HG03571 (cell line): ENCODE results near the gene ARFRP1.

ENCODE experiments used
- ATAC-seq: cut with Tn5 transposase; IDR thresholded peaks from one replicate; pipeline ENCODE4 v1.9.1; 2021; ENCODE audit not compliant: unreplicated experiment

The ARFRP1 gene

DNA sequence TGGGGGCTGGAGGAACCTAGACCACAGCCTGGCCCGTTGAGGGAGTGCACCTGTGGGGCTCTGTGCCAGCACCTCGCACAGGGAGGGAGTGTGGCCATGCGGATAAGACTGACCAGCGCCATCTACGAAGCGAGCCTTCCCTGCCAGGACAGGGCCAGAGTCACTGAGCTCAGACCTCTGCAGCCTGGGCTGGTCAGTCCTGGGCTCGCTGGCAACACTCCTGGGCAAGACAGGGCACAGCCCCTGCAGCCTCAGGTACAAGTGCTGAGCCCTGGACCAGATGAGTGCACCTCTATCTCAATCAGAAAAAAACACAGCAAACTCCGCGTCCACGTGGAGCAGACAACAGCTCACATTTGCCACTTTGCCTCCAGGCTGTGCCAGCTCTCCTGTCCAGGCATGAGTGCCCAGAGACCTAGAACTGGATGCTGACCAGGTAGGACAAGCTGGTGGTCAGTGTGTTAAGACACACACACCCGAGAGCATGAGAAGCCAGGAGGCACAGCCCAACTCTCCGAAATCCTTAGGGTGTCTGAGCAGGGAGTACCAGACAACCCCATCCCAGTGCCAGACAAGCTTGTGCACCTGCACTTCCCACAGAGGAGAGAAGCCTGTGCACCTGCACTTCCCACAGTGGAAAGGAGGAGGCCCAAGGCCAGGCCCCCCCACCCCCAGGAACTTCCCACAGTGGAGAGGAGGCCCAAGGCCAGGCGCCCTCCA is 4.9 kb downstream of the ARFRP1 start:
- no peak for ATAC-seq

GRCh38 chr20:63702036-63702665 is 5.6 kb downstream of the ARFRP1 start:
- ATAC-seq = no peak

DNA sequence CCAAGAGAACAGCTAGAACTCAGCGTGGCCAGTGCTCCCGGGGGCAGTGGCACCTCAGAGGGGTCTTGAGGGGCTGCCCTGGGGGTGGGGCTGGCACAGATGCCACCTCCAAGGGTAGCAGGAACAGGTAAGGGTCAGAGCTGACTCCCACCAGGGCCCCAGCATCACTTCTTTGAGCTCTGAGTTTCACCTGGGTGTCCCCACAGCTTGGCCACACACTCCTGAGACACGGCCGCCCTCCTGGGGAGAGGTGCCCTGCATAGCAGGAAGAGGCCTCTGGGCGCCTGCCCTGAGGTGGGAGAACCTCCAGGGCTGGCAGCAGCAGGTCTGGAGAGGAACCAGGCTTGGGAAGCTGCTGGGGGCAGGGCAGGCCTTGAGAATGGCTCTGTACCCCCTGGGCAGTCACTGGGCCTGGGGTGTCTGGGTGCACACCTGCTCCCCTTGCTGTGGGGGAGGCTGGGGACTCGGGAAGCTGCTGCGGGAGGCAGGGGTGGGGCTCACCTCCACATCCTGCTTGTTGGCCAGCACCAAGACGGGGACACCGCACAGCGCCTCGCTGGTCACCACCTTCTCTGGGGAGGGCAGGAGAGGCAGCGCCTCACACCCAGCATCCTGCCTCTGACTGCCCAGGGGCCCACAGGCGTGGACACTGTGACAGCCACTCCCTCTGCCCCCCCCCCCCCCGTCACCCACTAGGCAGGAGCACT is 6.3 kb downstream of the ARFRP1 start:
- ATAC-seq = no peak

- ATAC-seq = no peak
Observed at GRCh38 chr20:63701051-63701328, 6.8 kb downstream of the ARFRP1 start.

DNA sequence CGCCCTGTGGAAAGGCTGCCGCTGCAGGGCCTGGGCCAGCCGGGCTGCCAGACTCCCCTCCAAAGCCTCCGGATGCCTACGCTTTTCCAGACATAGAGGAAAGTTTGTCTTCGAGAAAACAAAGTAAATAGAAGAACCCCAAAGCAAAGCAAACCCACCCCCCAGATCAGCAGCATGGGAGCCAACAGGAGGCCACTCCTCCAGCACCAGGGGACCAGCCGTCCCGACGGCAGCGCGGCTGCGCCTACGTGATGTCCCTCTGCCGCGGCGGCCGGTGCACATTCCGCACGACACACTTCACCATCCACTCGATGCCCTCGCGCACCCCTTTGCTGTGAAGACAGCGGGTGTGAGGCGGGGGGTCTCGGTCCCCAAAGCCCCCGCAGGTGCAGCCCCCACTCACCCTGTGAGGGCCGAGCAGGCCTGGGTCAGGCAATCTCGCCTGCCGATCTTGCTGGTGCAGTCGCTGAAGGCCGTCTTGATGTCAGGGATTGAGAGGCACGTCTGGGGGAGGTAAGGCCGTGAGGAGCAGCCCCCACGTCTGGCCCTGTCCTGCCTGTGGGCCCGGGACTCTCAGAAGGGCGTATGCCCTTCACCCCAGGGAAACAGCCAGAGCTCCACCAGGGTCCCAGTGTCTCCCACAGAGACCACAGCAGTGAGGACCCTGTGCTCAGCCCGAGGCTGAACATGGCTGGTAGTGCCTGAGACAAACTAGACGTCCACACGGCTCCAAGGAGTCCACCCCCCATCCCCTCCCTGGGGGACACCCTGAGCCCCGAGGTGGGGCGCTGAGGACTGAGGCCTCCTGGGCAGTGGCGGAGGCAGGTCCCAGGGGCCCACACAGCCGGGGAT is 7.4 kb downstream of the ARFRP1 start:
- no peak for ATAC-seq

GRCh38 chr20:63699466-63700198 is 8.1 kb downstream of the ARFRP1 start:
- ATAC-seq = no peak

DNA sequence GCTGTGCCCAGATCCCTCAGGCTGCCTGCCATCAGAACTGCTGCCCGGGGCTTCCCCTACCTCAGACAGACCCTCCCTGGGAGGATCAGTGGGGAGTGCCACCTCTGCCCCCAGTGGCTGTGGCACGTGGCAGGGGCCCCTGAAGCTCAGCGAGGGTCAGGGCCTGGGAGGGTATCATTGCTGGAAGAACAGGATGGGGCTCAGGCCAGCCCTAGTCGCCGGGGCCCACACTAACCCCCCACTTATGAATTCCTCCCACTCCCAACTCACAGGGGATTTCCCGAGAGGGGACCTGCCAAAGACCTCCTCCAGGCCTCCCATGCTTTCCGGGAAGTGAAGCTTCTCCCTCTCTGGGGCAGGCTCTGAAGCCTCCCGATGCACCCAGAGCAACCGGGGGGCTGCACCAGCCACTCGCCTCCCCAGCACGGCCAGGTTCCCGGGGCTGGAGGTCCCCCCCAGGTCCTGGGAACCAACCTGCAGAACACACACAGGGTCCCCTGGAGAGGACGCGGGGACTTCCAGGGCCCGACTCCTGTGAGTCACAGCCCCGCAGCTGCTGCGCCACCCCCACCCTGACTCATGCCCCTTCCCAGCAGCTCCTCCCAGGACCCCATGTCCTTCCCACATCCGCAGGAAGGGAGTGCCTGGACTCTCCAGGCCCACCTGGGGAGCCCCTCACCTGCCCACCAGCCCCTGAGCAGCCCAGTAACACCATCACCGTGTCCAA is 8.9 kb downstream of the ARFRP1 start:
- no peak for ATAC-seq

DNA sequence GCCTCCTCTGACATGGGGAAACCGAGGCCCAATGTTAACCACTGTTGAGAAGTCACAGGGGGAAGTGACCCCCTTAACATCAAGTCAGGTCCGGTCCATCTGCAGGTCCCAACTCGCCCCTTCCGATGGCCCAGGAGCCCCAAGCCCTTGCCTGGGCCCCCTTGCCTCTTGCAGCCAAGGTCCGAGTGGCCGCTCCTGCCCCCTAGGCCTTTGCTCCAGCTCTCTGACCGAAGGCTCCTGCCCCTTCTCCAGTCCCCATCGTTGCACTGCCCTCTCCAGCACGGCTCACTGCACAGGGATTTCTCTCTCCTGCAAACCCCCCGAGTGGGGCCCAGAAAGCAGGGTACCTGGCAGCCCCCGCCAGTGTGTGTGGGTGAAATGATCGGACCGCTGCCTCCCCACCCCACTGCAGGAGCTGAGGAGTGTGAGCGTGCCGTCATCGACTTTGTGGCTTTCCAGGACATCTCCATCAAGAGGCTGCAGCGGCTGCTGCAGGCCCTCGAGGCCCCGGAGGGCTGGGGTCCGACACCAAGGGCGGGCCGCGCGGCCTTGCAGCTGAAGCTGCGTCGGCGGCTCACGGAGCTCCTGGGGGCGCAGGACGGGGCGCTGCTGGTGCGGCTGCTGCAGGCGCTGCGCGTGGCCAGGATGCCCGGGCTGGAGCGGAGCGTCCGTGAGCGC is 9.8 kb downstream of the ARFRP1 start:
- ATAC-seq = no peak

- no peak for ATAC-seq
Observed at GRCh38 chr20:63697357-63697867, 10.4 kb downstream of the ARFRP1 start.

GRCh38 chr20:63696628-63697356 is 11.0 kb downstream of the ARFRP1 start, which contains the start of gene TNFRSF6B:
TSS of gene TNFRSF6B (plus strand) at chr20:63696652. CDS start at chr20:63696768, 116 bp downstream.
- no peak for ATAC-seq

GRCh38 chr20:63696306-63696627 is 11.5 kb downstream of the ARFRP1 start:
- ATAC-seq = no peak

DNA sequence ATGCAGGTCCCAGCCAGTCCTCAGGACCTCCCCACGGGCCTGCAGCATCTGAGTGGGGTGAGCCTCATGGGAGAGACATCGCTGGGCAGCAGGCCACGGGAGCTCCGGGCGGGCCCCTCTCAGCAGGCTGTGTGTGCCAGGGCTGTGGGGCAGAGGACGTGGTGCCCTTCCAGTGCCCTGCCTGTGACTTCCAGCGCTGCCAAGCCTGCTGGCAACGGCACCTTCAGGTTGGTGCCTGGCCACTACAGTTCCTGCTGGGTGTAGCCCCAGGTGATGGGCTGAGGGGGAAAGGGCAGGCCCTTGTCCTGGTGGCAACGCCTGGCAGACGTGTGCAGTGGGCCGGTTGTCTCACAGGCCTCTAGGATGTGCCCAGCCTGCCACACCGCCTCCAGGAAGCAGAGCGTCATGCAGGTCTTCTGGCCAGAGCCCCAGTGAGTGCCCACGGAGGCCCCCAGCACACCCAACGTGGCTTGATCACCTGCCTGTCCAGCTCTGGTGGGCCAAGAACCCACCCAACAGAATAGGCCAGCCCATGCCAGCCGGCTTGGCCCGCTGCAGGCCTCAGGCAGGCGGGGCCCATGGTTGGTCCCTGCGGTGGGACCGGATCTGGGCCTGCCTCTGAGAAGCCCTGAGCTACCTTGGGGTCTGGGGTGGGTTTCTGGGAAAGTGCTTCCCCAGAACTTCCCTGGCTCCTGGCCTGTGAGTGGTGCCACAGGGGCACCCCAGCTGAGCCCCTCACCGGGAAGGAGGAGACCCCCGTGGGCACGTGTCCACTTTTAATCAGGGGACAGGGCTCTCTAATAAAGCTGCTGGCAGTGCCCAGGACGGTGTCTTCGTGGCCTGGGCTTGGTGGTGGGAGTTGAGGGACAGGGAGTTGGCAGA is 12.1 kb downstream of the ARFRP1 start:
- no peak for ATAC-seq

DNA sequence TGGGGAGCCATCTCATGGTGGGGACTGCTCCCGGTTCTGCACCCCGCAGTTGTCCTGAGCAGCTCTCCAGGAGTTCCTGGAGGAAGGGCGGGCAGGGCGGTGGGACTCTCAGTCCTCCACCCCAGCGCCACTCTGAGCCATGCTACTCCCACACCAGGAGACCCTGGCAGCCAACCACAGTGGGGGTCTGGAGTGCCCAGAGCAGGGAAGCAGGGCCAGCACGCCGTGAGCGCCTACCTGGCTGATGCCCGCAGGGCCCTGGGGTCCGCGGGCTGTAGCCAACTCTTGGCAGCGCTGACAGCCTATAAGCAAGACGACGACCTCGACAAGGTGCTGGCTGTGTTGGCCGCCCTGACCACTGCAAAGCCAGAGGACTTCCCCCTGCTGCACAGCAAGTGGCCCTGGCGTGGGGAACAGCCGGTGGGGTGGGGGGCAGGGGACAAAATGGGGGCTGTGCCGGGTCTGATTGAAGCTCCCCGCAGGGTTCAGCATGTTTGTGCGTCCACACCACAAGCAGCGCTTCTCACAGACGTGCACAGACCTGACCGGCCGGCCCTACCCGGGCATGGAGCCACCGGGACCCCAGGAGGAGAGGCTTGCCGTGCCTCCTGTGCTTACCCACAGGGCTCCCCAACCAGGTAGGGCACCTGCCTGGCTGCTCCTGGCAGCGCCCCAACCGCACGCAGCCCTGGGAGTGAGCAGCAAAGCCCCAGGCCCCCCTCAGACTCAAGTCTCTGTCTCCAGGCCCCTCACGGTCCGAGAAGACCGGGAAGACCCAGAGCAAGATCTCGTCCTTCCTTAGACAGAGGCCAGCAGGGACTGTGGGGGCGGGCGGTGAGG is 13.0 kb downstream of the ARFRP1 start:
- no peak for ATAC-seq

DNA sequence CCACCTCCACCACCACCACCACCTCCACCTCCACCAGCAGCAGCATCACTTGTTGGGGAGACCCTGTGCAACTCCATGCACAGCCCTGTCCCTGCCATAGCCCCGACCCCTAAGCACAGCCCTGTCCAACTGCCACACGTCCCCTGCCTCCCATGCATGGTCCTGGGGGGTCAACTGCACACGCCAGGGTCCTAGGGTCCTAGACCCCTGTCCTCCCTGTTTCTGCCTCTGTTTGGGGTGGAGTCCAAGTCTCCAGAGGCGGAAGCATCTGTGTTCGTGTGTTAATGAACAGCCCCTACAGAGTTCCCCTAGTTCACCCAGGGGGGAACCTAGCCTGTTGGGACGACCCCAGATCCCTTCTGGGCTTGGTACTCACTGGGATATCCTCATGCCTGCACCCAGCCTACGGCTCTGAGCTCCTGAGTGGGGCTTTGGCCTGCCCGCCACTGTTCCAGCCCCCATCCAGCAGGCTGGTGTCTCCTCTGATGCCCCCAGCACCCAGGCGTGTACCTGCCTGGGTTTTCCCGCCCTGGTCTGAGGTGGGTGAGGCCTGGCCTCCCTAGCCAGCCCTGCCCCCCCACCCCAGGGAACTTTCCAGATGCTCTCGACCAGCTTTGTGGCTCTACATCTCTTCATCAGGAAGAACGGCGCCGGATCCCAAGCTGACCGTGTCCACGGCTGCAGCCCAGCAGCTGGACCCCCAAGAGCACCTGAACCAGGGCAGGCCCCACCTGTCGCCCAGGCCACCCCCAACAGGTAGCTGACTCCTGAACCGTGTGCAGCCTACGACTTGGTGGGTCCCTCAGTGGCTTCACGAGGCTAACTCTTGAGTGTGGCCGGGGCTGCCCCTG is 13.8 kb downstream of the ARFRP1 start:
- no peak for ATAC-seq

GRCh38 chr20:63693083-63693732 is 14.6 kb downstream of the ARFRP1 start:
- no peak for ATAC-seq
